HepG2 (cell line): ENCODE data around the gene ZFTA. TPM values are rescaled to one million over a fixed set of nuclear protein-coding genes. Genes with fewer than 3 reads are reported as not detected.
"Not testable (repeated sequence)": the region's sequence is repeated elsewhere in the genome, so short reads cannot be mapped to it uniquely, and the experiment has no call there.

ENCODE experiments used
- ATAC-seq: fragments of 200-7000 bp; cut with Tn5 transposase; 3 replicates; pipeline ENCODE4 v1.9.1; 2020; ENCODE audit warnings: mild to moderate bottlenecking, moderate library complexity
- BruUV-seq: library from RNA; stranded (reverse); fragments of 400-500 nt; replicated peaks from 2 replicates; lab custom pipeline; 2021; lab: Mats Ljungman, UMichigan
- CTCF ChIA-PET: fragments of 300-600 bp; formaldehyde crosslinking; extraction: SDS; loops from one replicate; lab custom pipeline; 2021; ENCODE audit warnings: low total read pairs, inconsistent platforms, low intra/inter-chr PET ratio; lab: Yijun Ruan, JAX
- POLR2A ChIA-PET: fragments of 350-600 bp; sonication (Branson Sonifier 250); formaldehyde crosslinking; loops from one replicate; lab custom pipeline; 2020; ENCODE audit warnings: antibody characterized with exemption, inconsistent platforms; lab: Yijun Ruan, JAX
- DNase-seq: peaks from one replicate; pipeline ENCODE4 v3.0.0-alpha.2; 2015; ENCODE audit warnings: low spot score
- FAIRE-seq: peaks from 3 replicates; lab custom pipeline; 2011; peaks lifted over from hg19 to GRCh38; lab: Jason Lieb, UNC
- H2AFZ ChIP-seq: one replicate; pipeline ENCODE4 v1.6.1; 2011; ENCODE audit warnings: low read length, inconsistent platforms
- H3K27ac ChIP-seq: fragments of 300-600 bp; 3 replicates; pipeline ENCODE4 v1.8.0; 2011; ENCODE audit warnings: mixed run types, mild to moderate bottlenecking, mixed read lengths, low read length, inconsistent platforms; ENCODE audit not compliant: insufficient read depth; ENCODE audit errors: extremely low read length
- H3K27me3 ChIP-seq, 2 experiments: fragments of 200-600 bp in 1 of 2; 2 replicates in 1 of 2; 3 replicates in 1 of 2; pipeline versions ENCODE4 v1.6.0 to v1.8.0; 2011; ENCODE audit warnings: low read length in 2 of 2, mild to moderate bottlenecking in 2 of 2, moderate library complexity in 2 of 2, inconsistent platforms in 1 of 2; ENCODE audit not compliant: insufficient read depth in 2 of 2, control insufficient read depth in 1 of 2
- H3K36me3 ChIP-seq, 2 experiments: fragments of 200-600 bp in 1 of 2; replicated peaks in 1 of 2; 2 replicates in 1 of 2; 3 replicates in 1 of 2; pipeline versions ENCODE4 v1.5.1 to v1.8.0; 2011; ENCODE audit warnings: low read length in 2 of 2, inconsistent platforms in 1 of 2; ENCODE audit not compliant: insufficient read depth in 2 of 2, control insufficient read depth in 1 of 2
- H3K4me1 ChIP-seq: 2 replicates; pipeline ENCODE4 v1.5.1; 2012; ENCODE audit warnings: low read length, inconsistent platforms; ENCODE audit not compliant: insufficient read depth
- H3K4me2 ChIP-seq: 2 replicates; pipeline ENCODE4 v1.6.0; 2011; ENCODE audit warnings: low read depth, low read length, inconsistent platforms
- H3K4me3 ChIP-seq, 3 experiments: fragments of 200-600 bp in 1 of 3; sonication (generic), shearing (Covaris generic) in 1 of 3; replicated peaks in 1 of 3; 2 replicates each; pipeline ENCODE4 v1.5.1; 2011 to 2016; ENCODE audit warnings: low read length in 3 of 3, inconsistent platforms in 2 of 3, low read depth in 2 of 3, mild to moderate bottlenecking in 2 of 3, control low read depth in 1 of 3, mixed read lengths in 1 of 3; ENCODE audit not compliant: insufficient read depth in 1 of 3
- H3K79me2 ChIP-seq: one replicate; pipeline ENCODE4 v1.6.1; 2011; ENCODE audit warnings: low read length, inconsistent platforms; ENCODE audit not compliant: insufficient read depth
- H3K9ac ChIP-seq: 2 replicates; pipeline ENCODE4 v1.6.0; 2011; ENCODE audit warnings: mild to moderate bottlenecking, low read depth, low read length, inconsistent platforms; ENCODE audit not compliant: insufficient read depth
- H3K9me3 ChIP-seq: 2 replicates; pipeline ENCODE4 v1.5.1; 2012; ENCODE audit warnings: mild to moderate bottlenecking, low read length
- H4K20me1 ChIP-seq: 2 replicates; pipeline ENCODE4 v1.6.0; 2011; ENCODE audit warnings: inconsistent platforms, mild to moderate bottlenecking, low read length, moderate library complexity; ENCODE audit not compliant: insufficient read depth
- HNRNPH1 ChIP-seq: fragments of 200-400 bp; formaldehyde crosslinking; optimal IDR thresholded peaks from 2 replicates; pipeline ENCODE3; 2017; ENCODE audit warnings: mild to moderate bottlenecking, low read depth, low read length
- NCOA5 ChIP-seq: sonication (generic); formaldehyde crosslinking; IDR thresholded peaks from 2 replicates; pipeline ENCODE4 v1.4.0; 2020; ENCODE audit warnings: missing genetic modification reagents
- PATZ1 ChIP-seq: sonication (generic); formaldehyde crosslinking; IDR thresholded peaks from 2 replicates; pipeline ENCODE4 v1.4.0; 2020; ENCODE audit warnings: missing genetic modification reagents
- ZNF337 ChIP-seq: sonication (generic); formaldehyde crosslinking; IDR thresholded peaks from 2 replicates; pipeline ENCODE4 v1.5.1; 2020; ENCODE audit warnings: missing genetic modification reagents, low read depth, mild to moderate bottlenecking, borderline replicate concordance
- ZNF772 ChIP-seq: sonication (generic); formaldehyde crosslinking; IDR thresholded peaks from 2 replicates; pipeline ENCODE4 v1.5.0; 2020; ENCODE audit warnings: mild to moderate bottlenecking, missing genetic modification reagents
- WGBS: methylation state at CpG from one replicate; pipeline ENCODE4 v1.1.6; 2017; ENCODE audit warnings: low lambda C conversion rate; 5-methylcytosine and 5-hydroxymethylcytosine counted together
- in situ Hi-C: cut with HindIII; loops from 2 replicates; pipeline ENCODE4 v1.10.0; 2017; ENCODE audit warnings: low pct_unique_long_range_greater_than_20kb; ENCODE audit not compliant: extremely low pct_ligation_motif_present
- intact Hi-C: fragments of 100-400 bp; cut with micrococcal nuclease; formaldehyde crosslinking; loops from one replicate; pipeline ENCODE4 v1.10.0; 2022; ENCODE audit not compliant: unreplicated experiment
- polyA plus RNA-seq, 8 experiments: library from polyadenylated mRNA; depleted of rRNA in 3 of 8; stranded (reverse) in 7 of 8; unstranded in 1 of 8; fragments of >200 nt; fragmentation: Illumina TruSeq in 4 of 8; extraction: Trizol in 4 of 8; gene quantifications; 2 replicates each; pipeline versions ENCODE4 v1.2.1 to v1.2.3, GENCODE V29; 2011 to 2016; ENCODE audit warnings: low read depth in 4 of 8, missing spikeins in 1 of 8, mixed read lengths in 1 of 8; ENCODE audit not compliant: insufficient read depth in 1 of 8
- total RNA-seq, 5 experiments: library from RNA; depleted of rRNA; stranded (reverse); fragments of >200 nt; fragmentation: Illumina TruSeq; extraction: Trizol; gene quantifications; 2 replicates each; pipeline ENCODE4 v1.2.3, GENCODE V29; 2016; ENCODE audit warnings: low read depth in 1 of 5

Gene ZFTA
- total and polyA plus RNA-seq, 2 of the 13 experiments (the other 11 are each of a cell fraction or from before 2014, with no cell fraction given) = 3.9 to 10.4 TPM

GRCh38 chr11:63775191-63775590 lies 6.6 kb upstream of the ZFTA start:
- Histone ChIP-seq H3K4me2 (no peak overlapping the region), H3K4me3 (no peak overlapping the region), H3K36me3 (no peaks in the 10 kb centered on the region), H3K9ac (no peak overlapping the region), H3K27me3 (no peaks in the 10 kb centered on the region; a peak in 1 of 5 replicates), H4K20me1 (no peaks in the 10 kb centered on the region), H3K4me1 (peaks cover 7% of the 10 kb centered on the region), H3K27ac (no peak overlapping the region), H3K9me3 (no peaks in the 10 kb centered on the region), H2AFZ (no peak overlapping the region), H3K79me2 (no peaks in the 10 kb centered on the region)
- in situ Hi-C loops = no loop called here
- intact Hi-C loops = no loop called here
- ATAC-seq (no peak), FAIRE-seq (no peak), DNase-seq (no peak)
- no peak for TF ChIP-seq ZNF337 (CRISPR knock-in tag)
- no peak for TF ChIP-seq PATZ1
- TF ChIP-seq ZNF772 = no peak
- TF ChIP-seq HNRNPH1 = no peak
- TF ChIP-seq NCOA5 (CRISPR knock-in tag) = no peak
- 98% methylated on average over 3 of the region's 3 CpGs for WGBS
- no TSS peak for BruUV-seq
- ChIA-PET POLR2A (no interaction called here), CTCF (no interaction called here)

GRCh38 chr11:63771741-63772318 lies 3.3 kb upstream of the ZFTA start:
- H2AFZ ChIP-seq, BruUV-seq, in situ Hi-C loops, H3K4me2 ChIP-seq, H3K36me3 ChIP-seq, FAIRE-seq, intact Hi-C loops, ATAC-seq, POLR2A ChIA-PET, H3K79me2 ChIP-seq, H3K27ac ChIP-seq, CTCF ChIA-PET, H3K27me3 ChIP-seq, DNase-seq, H3K9ac ChIP-seq, H3K4me3 ChIP-seq, H3K9me3 ChIP-seq, H4K20me1 ChIP-seq: not testable (repeated sequence)
- H3K4me1 ChIP-seq = peaks cover 19% of the 10 kb centered on the region
- WGBS = 96% methylated on average over 2 of the region's 2 CpGs
